Lower lobe of right lung (tissue), 2 donors: ENCODE results near the gene CNPY3. TPM values are rescaled to one million over a fixed set of nuclear protein-coding genes. Genes with fewer than 3 reads are reported as not detected.

Experiments
- ATAC-seq, 2 donors: fragments of 200-7000 bp; cut with Tn5 transposase; one replicate each; pipeline ENCODE4 v1.9.1; 2020 to 2022; ENCODE audit warnings: mild to moderate bottlenecking in 2 of 2, moderate library complexity in 2 of 2
- DNase-seq: peaks from one replicate; pipeline ENCODE4 v3.0.0-alpha.2; 2020
- H3K27ac ChIP-seq: fragments of 200-600 bp; one replicate; pipeline ENCODE4 v1.8.0; 2022
- H3K27me3 ChIP-seq: fragments of 200-600 bp; one replicate; pipeline ENCODE4 v1.8.0; 2022; ENCODE audit warnings: low read depth
- H3K36me3 ChIP-seq: fragments of 200-600 bp; one replicate; pipeline ENCODE4 v1.8.0; 2022; ENCODE audit warnings: mild to moderate bottlenecking
- H3K4me1 ChIP-seq: fragments of 200-600 bp; one replicate; pipeline ENCODE4 v1.8.0; 2022
- H3K4me3 ChIP-seq: fragments of 200-600 bp; one replicate; pipeline ENCODE4 v1.8.0; 2022; ENCODE audit warnings: mild to moderate bottlenecking
- H3K9me3 ChIP-seq: fragments of 200-600 bp; one replicate; pipeline ENCODE4 v1.8.0; 2022
- intact Hi-C: fragments of 100-400 bp; cut with DNase I; formaldehyde crosslinking; loops from one replicate; pipeline ENCODE4 v1.11.0; 2022
- total RNA-seq: library from RNA; stranded (reverse); fragmentation: NEBNext Ultra II Directional; extraction: Animal tissue kit (Norgen Biotek cat#: 25700); gene quantifications from one replicate; pipeline ENCODE4 v1.2.1, GENCODE V29; 2021
- TF ChIP-seq, protein P1 (sequence below): fragments of 200-600 bp; IDR thresholded peaks from one replicate; pipeline ENCODE4 v1.8.0; 2022; ENCODE audit warnings: antibody characterized with exemption, mild to moderate bottlenecking
- donor health status: DM: no; HTN: yes; CAD: no; lungs with severe emphysema.

CNPY3 gene
- total RNA-seq, 1 donor from 2014 or later, result 84.0 TPM

DNA sequence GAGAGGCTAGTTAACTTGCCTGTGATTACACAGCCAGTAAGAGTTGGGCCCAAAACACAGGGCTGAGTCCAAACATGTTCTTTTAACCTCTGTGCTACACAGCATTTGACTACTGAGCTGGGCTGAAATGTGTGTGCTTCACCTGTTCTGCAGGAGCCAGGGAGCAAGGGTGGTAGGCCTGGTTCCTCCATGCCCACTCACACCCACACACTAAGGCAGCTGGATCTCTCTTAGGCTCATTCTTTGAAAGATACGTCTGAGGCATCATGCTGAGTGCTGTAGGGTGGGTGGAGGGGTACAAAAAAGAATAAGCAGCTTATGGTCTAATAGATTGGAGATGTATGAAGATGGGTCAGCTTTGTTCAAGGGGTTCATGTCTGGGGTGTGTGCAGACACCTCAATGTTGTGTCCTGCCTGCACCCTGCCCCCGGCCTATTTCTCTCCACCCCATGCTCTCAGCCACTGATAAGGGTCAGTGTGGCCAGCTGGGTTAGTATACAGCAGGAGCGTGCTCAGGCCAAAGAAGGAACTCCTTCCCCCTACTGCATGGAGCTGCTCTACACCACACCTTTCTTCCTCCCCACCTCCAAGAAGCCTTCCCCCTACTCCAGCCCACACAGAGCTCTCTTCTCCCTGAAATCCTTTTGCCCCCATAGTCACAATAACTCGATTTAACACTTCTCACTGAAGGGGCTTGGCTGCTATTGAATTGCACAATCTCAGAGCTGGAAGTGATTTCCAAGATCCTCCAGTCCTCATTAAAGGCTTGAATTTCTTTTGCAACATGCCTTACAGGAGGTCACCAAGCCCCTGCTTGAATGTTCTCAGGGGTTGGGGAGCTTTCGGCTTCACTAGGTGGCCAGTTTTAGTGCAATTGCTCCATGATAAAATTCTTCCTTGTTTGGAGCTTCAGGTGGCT is 58.5 kb downstream of the CNPY3 start:
- Histone ChIP-seq H3K9me3 (no peaks in the 10 kb centered on the region), H3K27ac (no peak overlapping the region), H3K27me3 (no peaks in the 10 kb centered on the region), H3K4me1 (peaks cover 41% of the 10 kb centered on the region), H3K36me3 (peaks cover 34% of the 10 kb centered on the region), H3K4me3 (no peak overlapping the region)
- DNase-seq, result no peak
- ATAC-seq, result no peak
- intact Hi-C loops, result no loop called here
- TF ChIP-seq, protein P1, sequence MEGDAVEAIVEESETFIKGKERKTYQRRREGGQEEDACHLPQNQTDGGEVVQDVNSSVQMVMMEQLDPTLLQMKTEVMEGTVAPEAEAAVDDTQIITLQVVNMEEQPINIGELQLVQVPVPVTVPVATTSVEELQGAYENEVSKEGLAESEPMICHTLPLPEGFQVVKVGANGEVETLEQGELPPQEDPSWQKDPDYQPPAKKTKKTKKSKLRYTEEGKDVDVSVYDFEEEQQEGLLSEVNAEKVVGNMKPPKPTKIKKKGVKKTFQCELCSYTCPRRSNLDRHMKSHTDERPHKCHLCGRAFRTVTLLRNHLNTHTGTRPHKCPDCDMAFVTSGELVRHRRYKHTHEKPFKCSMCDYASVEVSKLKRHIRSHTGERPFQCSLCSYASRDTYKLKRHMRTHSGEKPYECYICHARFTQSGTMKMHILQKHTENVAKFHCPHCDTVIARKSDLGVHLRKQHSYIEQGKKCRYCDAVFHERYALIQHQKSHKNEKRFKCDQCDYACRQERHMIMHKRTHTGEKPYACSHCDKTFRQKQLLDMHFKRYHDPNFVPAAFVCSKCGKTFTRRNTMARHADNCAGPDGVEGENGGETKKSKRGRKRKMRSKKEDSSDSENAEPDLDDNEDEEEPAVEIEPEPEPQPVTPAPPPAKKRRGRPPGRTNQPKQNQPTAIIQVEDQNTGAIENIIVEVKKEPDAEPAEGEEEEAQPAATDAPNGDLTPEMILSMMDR, result no peak

DNA sequence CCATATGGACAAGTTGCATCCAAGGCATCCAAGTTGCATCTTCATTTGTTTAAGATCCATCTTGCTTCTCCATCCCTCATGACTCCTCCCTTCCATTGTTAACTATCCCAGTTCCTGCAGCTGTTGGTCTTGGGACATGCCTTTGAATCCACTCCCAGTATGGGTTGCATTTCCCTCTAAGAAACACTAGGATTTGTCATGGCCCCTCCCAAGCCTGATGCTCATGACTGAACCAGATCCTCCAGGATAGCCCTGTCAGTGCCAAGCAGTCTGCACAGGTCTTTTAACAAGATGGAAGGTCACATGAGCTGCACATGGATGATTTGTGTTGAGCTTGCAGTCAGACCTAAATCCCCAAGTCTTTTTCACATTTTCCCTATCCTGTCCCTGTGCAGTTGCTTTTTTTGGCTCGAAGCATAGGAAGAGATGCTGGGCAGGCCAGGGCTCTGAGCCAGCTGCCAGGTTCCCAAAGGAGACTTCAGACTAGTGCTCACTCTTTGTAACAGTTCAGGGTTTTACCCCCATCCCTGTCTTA is 59.3 kb downstream of the CNPY3 start:
- Histone ChIP-seq H3K27me3 (no peaks in the 10 kb centered on the region), H3K27ac (no peak overlapping the region), H3K36me3 (peaks cover 34% of the 10 kb centered on the region), H3K9me3 (no peaks in the 10 kb centered on the region), H3K4me3 (no peak overlapping the region), H3K4me1 (peaks cover 39% of the 10 kb centered on the region)
- intact Hi-C loops, result no loop called here
- TF ChIP-seq, protein P1, result no peak
- DNase-seq, result no peak
- ATAC-seq, result no peak

Other genes starting within 250 kb of the CNPY3 start
- gene PRPH2, start 206.9 kb upstream of the CNPY3 start, total RNA-seq, result 0.68 TPM
- 19.3 TPM for gene TBCC, start 183.4 kb upstream of the CNPY3 start, total RNA-seq
- gene BICRAL, start 147.4 kb upstream of the CNPY3 start, total RNA-seq, result 20.7 TPM
- 64.5 TPM for gene RPL7L1, start 49.9 kb upstream of the CNPY3 start, total RNA-seq
- 9.8 TPM for gene PTCRA, start 13.4 kb upstream of the CNPY3 start, total RNA-seq
- 2.4 TPM for gene GNMT, start 31.3 kb downstream of the CNPY3 start, total RNA-seq
- 33.3 TPM for gene PEX6, start 49.7 kb downstream of the CNPY3 start, total RNA-seq
- gene PPP2R5D, start 55.1 kb downstream of the CNPY3 start, total RNA-seq, result 24.5 TPM
- gene MEA1, start 84.5 kb downstream of the CNPY3 start, total RNA-seq, result 44.8 TPM
- gene KLHDC3, start 84.8 kb downstream of the CNPY3 start, total RNA-seq, result 59.3 TPM
- 35.3 TPM for gene RRP36, start 92.1 kb downstream of the CNPY3 start, total RNA-seq
- 16.1 TPM for gene CUL7, start 124.4 kb downstream of the CNPY3 start, total RNA-seq
- gene MRPL2, start 130.0 kb downstream of the CNPY3 start, total RNA-seq, result 40.1 TPM
- gene KLC4, start 130.2 kb downstream of the CNPY3 start, total RNA-seq, result 45.2 TPM
- 81.0 TPM for gene PTK7, start 146.8 kb downstream of the CNPY3 start, total RNA-seq
- gene SRF, start 241.8 kb downstream of the CNPY3 start, total RNA-seq, result 29.2 TPM